ENCODE data around the gene KAT8.

The KAT8 gene

GRCh38 chr16:31094424-31095120 lies 22.9 kb upstream of the KAT8 start, which contains the start of gene VKORC1 (continued):
- TF ChIP-seq ZSCAN4 (tag by site-specific recombination; IDR thresholded peaks at IDR 0.05): 0 out of 2 replicates have a peak, but pooled peaks have one; percentile 9
- TF ChIP-seq BCL11A (tag by site-specific recombination; IDR thresholded peaks at IDR 0.05; ENCODE audit: low read depth): no peak
- TF ChIP-seq ZBTB20 (tag by site-specific recombination; IDR thresholded peaks at IDR 0.05): peak; percentile 99
- TF ChIP-seq ZBTB48 (tag by site-specific recombination; IDR thresholded peaks at IDR 0.05): peak; percentile 92
- TF ChIP-seq ZNF37A (tag by site-specific recombination; IDR thresholded peaks at IDR 0.05): no peak
- TF ChIP-seq ZNF394 (tag by site-specific recombination; IDR thresholded peaks at IDR 0.05; ENCODE audit: borderline replicate concordance): peak; percentile 19
- TF ChIP-seq KLF10 (tag by site-specific recombination; IDR thresholded peaks at IDR 0.05): peak; percentile 72
- no peak for TF ChIP-seq TCF7L2 (IDR thresholded peaks at IDR 0.05; ENCODE audit: borderline replicate concordance, low read depth, low read length)
- TF ChIP-seq ZNF660 (tag by site-specific recombination; IDR thresholded peaks at IDR 0.05): 0 out of 2 replicates have a peak, but pooled peaks have one; percentile 45
- TF ChIP-seq ZNF16 (tag by site-specific recombination; IDR thresholded peaks at IDR 0.05; ENCODE audit: low read depth): no peak
- 0 out of 2 replicates have a peak, but pooled peaks have one; percentile 26 for TF ChIP-seq YY1 (tag by site-specific recombination; IDR thresholded peaks at IDR 0.05)
- no peak for TF ChIP-seq ZNF114 (tag by site-specific recombination; IDR thresholded peaks at IDR 0.05)
- TF ChIP-seq ZBTB11 (tag by site-specific recombination; conservative IDR thresholded peaks at IDR 0.05; ENCODE audit: low read depth): peak; percentile 46
- 0 out of 2 replicates have a peak, but pooled peaks have one; percentile 73 for TF ChIP-seq PRDM2 (tag by site-specific recombination; IDR thresholded peaks at IDR 0.05; ENCODE audit: borderline replicate concordance)
- TF ChIP-seq ZNF776 (tag by site-specific recombination; IDR thresholded peaks at IDR 0.05; ENCODE audit: borderline replicate concordance): no peak

Measured in HEK293 (cell line).